ENCODE results near the gene AMER2. TPM values are rescaled to one million over a fixed set of nuclear protein-coding genes. Genes with fewer than 3 reads are reported as not detected.

Gene AMER2
- total and polyA plus RNA-seq, 2 donors from 2014 or later, result 0.06 TPM; not detected in 1

GRCh38 chr13:25118378-25118905 lies 53.6 kb downstream of the AMER2 start:
- Histone ChIP-seq H3K9me3 (ENCODE audit: control insufficient read depth in 2 of 3, insufficient read depth in 1 of 3, low read length in 3 of 3) (no peaks in the 10 kb centered on the region), H3K27me3 (ENCODE audit: control insufficient read depth, insufficient read depth, low read length) (no peaks in the 10 kb centered on the region), H3K4me1 (ENCODE audit: control insufficient read depth in 2 of 3, insufficient read depth in 2 of 3, low read depth in 1 of 3, low read length in 3 of 3) (no peaks in the 10 kb centered on the region), H3K9ac (ENCODE audit: low read length in 3 of 3) (no peak overlapping the region), H3K36me3 (ENCODE audit: control insufficient read depth in 2 of 3, insufficient read depth in 3 of 3, low read length in 3 of 3) (no peaks in the 10 kb centered on the region), H3K27ac (ENCODE audit: low read depth in 2 of 2, low read length in 2 of 2) (no peak overlapping the region), H3K4me3 (ENCODE audit: low read length in 3 of 3) (no peak overlapping the region)
- no peak for FAIRE-seq
- no peak for DNase-seq
- intact Hi-C loops (cut with DNase I), result no loop called here
- TF ChIP-seq CTCF (IDR thresholded peaks at IDR 0.05; ENCODE audit: borderline replicate concordance, extremely low read depth, insufficient read depth), result no peak

GRCh38 chr13:25117312-25117711 lies 54.8 kb downstream of the AMER2 start:
- no peaks in the 10 kb centered on the region for H3K27me3 ChIP-seq (ENCODE audit: control insufficient read depth, insufficient read depth, low read length)
- no peak overlapping the region for H3K9ac ChIP-seq (ENCODE audit: low read length in 3 of 3)
- intact Hi-C loops (cut with DNase I), result no loop called here
- no peak for TF ChIP-seq CTCF (IDR thresholded peaks at IDR 0.05; ENCODE audit: borderline replicate concordance, extremely low read depth, insufficient read depth)
- no peak overlapping the region for H3K27ac ChIP-seq (ENCODE audit: low read depth in 2 of 2, low read length in 2 of 2)
- DNase-seq (peak in 4 of 5 donors; percentile 25 to 61 (median 34)), FAIRE-seq (no peak)
- H3K36me3 ChIP-seq (ENCODE audit: control insufficient read depth in 2 of 3, insufficient read depth in 3 of 3, low read length in 3 of 3), result no peaks in the 10 kb centered on the region
- no peaks in the 10 kb centered on the region for H3K9me3 ChIP-seq (ENCODE audit: control insufficient read depth in 2 of 3, insufficient read depth in 1 of 3, low read length in 3 of 3)
- H3K4me1 ChIP-seq (ENCODE audit: control insufficient read depth in 2 of 3, insufficient read depth in 2 of 3, low read depth in 1 of 3, low read length in 3 of 3), result no peaks in the 10 kb centered on the region
- no peak overlapping the region for H3K4me3 ChIP-seq (ENCODE audit: low read length in 3 of 3)

- Histone ChIP-seq H3K9ac (ENCODE audit: low read length in 3 of 3) (no peak overlapping the region), H3K4me1 (ENCODE audit: control insufficient read depth in 2 of 3, insufficient read depth in 2 of 3, low read depth in 1 of 3, low read length in 3 of 3) (no peaks in the 10 kb centered on the region), H3K27me3 (ENCODE audit: control insufficient read depth, insufficient read depth, low read length) (no peaks in the 10 kb centered on the region), H3K4me3 (ENCODE audit: low read length in 3 of 3) (no peak overlapping the region), H3K36me3 (ENCODE audit: control insufficient read depth in 2 of 3, insufficient read depth in 3 of 3, low read length in 3 of 3) (no peaks in the 10 kb centered on the region), H3K9me3 (ENCODE audit: control insufficient read depth in 2 of 3, insufficient read depth in 1 of 3, low read length in 3 of 3) (no peaks in the 10 kb centered on the region), H3K27ac (ENCODE audit: low read depth in 2 of 2, low read length in 2 of 2) (no peak overlapping the region)
- no peak for FAIRE-seq
- TF ChIP-seq CTCF (IDR thresholded peaks at IDR 0.05; ENCODE audit: borderline replicate concordance, extremely low read depth, insufficient read depth), result no peak
- DNase-seq, result no peak
- intact Hi-C loops (cut with DNase I), result no loop called here
These were observed 56.0 kb downstream of the AMER2 start for GRCh38 chr13:25116044-25116443.

GRCh38 chr13:25114220-25114619 lies 57.9 kb downstream of the AMER2 start:
- Histone ChIP-seq H3K9me3 (ENCODE audit: control insufficient read depth in 2 of 3, insufficient read depth in 1 of 3, low read length in 3 of 3) (no peaks in the 10 kb centered on the region), H3K4me1 (ENCODE audit: control insufficient read depth in 2 of 3, insufficient read depth in 2 of 3, low read depth in 1 of 3, low read length in 3 of 3) (no peaks in the 10 kb centered on the region)
- FAIRE-seq, result no peak

More at GRCh38 chr13:25114220-25114619, 57.9 kb downstream of the AMER2 start:
- peak; percentile 66 to 92 (median 86) for DNase-seq
- Histone ChIP-seq H3K27ac (ENCODE audit: low read depth in 2 of 2, low read length in 2 of 2) (no peak overlapping the region), H3K27me3 (ENCODE audit: control insufficient read depth, insufficient read depth, low read length) (no peaks in the 10 kb centered on the region), H3K4me3 (ENCODE audit: low read length in 3 of 3) (no peak overlapping the region), H3K36me3 (ENCODE audit: control insufficient read depth in 2 of 3, insufficient read depth in 3 of 3, low read length in 3 of 3) (no peaks in the 10 kb centered on the region), H3K9ac (ENCODE audit: low read length in 3 of 3) (no peak overlapping the region)
- peak; percentile 62 for TF ChIP-seq CTCF (IDR thresholded peaks at IDR 0.05; ENCODE audit: borderline replicate concordance, extremely low read depth, insufficient read depth)
- intact Hi-C loops (cut with DNase I), result no loop called here
